GM21825 (cell line): Measurements from ENCODE around the gene ACTR2.

ENCODE experiments used
- ATAC-seq: cut with Tn5 transposase; IDR thresholded peaks from one replicate; pipeline ENCODE4 v1.9.1; 2021; ENCODE audit warnings: mild to moderate bottlenecking, moderate library complexity; ENCODE audit not compliant: unreplicated experiment

The ACTR2 gene

GRCh38 chr2:65277791-65278483, 50.3 kb downstream of the ACTR2 start:
- no peak for ATAC-seq

GRCh38 chr2:65278531-65278981, 50.9 kb downstream of the ACTR2 start:
- ATAC-seq = no peak

GRCh38 chr2:65279756-65280155, 52.1 kb downstream of the ACTR2 start:
- ATAC-seq = no peak

- ATAC-seq = no peak
Measured at GRCh38 chr2:65281627-65282351, 54.2 kb downstream of the ACTR2 start.

- ATAC-seq = no peak
Measured at GRCh38 chr2:65282477-65283053, 54.9 kb downstream of the ACTR2 start.

- ATAC-seq = no peak
Measured at GRCh38 chr2:65287364-65287763, 59.7 kb downstream of the ACTR2 start.

- no peak for ATAC-seq
Measured at GRCh38 chr2:65291216-65292105, 63.8 kb downstream of the ACTR2 start.

- ATAC-seq = no peak
Measured at GRCh38 chr2:65292106-65292400, 64.4 kb downstream of the ACTR2 start.

GRCh38 chr2:65292461-65293011, 64.9 kb downstream of the ACTR2 start:
- ATAC-seq = no peak

GRCh38 chr2:65293376-65293775, 65.7 kb downstream of the ACTR2 start:
- no peak for ATAC-seq

GRCh38 chr2:65294136-65294535, 66.5 kb downstream of the ACTR2 start:
- no peak for ATAC-seq

GRCh38 chr2:65294701-65295100, 67.1 kb downstream of the ACTR2 start:
- no peak for ATAC-seq

GRCh38 chr2:65296971-65297370, 69.3 kb downstream of the ACTR2 start:
- no peak for ATAC-seq

GRCh38 chr2:65297544-65297943, 69.9 kb downstream of the ACTR2 start:
- no peak for ATAC-seq

- ATAC-seq = no peak
Measured at GRCh38 chr2:65298089-65298488, 70.5 kb downstream of the ACTR2 start.

- ATAC-seq = no peak
Measured at GRCh38 chr2:65299246-65299645, 71.6 kb downstream of the ACTR2 start.

- no peak for ATAC-seq
Measured at GRCh38 chr2:65300134-65300760, 72.6 kb downstream of the ACTR2 start.

GRCh38 chr2:65300761-65301711, 73.4 kb downstream of the ACTR2 start:
- ATAC-seq = peak; percentile 86

- ATAC-seq = no peak
Measured at GRCh38 chr2:65305934-65306333, 78.3 kb downstream of the ACTR2 start.
